ENCODE measurements around the gene MAMDC2. TPM values are rescaled to one million over a fixed set of nuclear protein-coding genes. Genes with fewer than 3 reads are reported as not detected.
A peak's percentile ranks its signal among the peaks of the same experiment; 100 is the strongest.
"Not testable (repeated sequence)": the region's sequence is repeated elsewhere in the genome, so short reads cannot be mapped to it uniquely, and the experiment has no call there.

MAMDC2 gene
- total RNA-seq, 4 donors from 2014 or later = 8.9 to 24.7 (median 17.4) TPM

GRCh38 chr9:70177121-70177520, 133.5 kb downstream of the MAMDC2 start:
- Histone ChIP-seq H3K36me3 (peaks cover 0 to 3% (median 0%) of the 10 kb centered on the region in 3 donors), H3K27me3 (no peaks in the 10 kb centered on the region), H3K27ac (peak overlapping the region in 1 of 4 donors; percentile 19), H3K4me3 (no peak overlapping the region), H3K9me3 (no peaks in the 10 kb centered on the region), H3K4me1 (no peaks in the 10 kb centered on the region)
- no peak for DNase-seq
- no peak for TF ChIP-seq POLR2A (IDR thresholded peaks at IDR 0.05)
- TF ChIP-seq CTCF (IDR thresholded peaks at IDR 0.05) = no peak

DNA sequence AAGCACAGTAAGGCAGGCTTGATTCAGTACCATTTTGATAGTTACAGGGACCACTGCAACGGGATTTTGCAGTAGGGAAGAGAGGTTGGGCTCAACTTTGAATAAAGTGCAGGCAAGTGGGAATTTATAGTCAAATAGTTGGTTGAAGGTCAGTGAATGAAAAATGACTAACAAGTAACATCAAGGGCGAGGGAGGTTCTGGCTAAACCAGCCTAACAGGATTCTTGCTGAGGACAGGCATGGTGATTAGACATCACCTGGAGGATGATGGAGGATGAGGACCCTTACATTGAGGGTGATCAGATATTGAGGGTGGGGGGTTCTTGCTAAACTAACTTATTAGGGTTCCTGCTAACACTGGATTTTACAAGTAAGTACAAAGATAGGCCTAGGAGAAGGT, 149.1 kb downstream of the MAMDC2 start:
- Histone ChIP-seq H3K4me3 (no peak overlapping the region), H3K9me3 (no peaks in the 10 kb centered on the region), H3K4me1 (no peaks in the 10 kb centered on the region), H3K36me3 (peaks cover 0 to 9% (median 0%) of the 10 kb centered on the region in 3 donors), H3K27me3 (no peaks in the 10 kb centered on the region), H3K27ac (no peak overlapping the region)
- TF ChIP-seq CTCF (IDR thresholded peaks at IDR 0.05) (no peak), POLR2A (IDR thresholded peaks at IDR 0.05) (no peak)
- DNase-seq = no peak

GRCh38 chr9:70195456-70195855, 151.8 kb downstream of the MAMDC2 start:
- Histone ChIP-seq H3K4me1 (no peaks in the 10 kb centered on the region), H3K36me3 (peaks cover 0 to 9% (median 0%) of the 10 kb centered on the region in 3 donors), H3K9me3 (no peaks in the 10 kb centered on the region), H3K4me3 (no peak overlapping the region), H3K27ac (no peak overlapping the region), H3K27me3 (no peaks in the 10 kb centered on the region)
- DNase-seq = no peak
- TF ChIP-seq CTCF (IDR thresholded peaks at IDR 0.05) (no peak), POLR2A (IDR thresholded peaks at IDR 0.05) (no peak)

DNA sequence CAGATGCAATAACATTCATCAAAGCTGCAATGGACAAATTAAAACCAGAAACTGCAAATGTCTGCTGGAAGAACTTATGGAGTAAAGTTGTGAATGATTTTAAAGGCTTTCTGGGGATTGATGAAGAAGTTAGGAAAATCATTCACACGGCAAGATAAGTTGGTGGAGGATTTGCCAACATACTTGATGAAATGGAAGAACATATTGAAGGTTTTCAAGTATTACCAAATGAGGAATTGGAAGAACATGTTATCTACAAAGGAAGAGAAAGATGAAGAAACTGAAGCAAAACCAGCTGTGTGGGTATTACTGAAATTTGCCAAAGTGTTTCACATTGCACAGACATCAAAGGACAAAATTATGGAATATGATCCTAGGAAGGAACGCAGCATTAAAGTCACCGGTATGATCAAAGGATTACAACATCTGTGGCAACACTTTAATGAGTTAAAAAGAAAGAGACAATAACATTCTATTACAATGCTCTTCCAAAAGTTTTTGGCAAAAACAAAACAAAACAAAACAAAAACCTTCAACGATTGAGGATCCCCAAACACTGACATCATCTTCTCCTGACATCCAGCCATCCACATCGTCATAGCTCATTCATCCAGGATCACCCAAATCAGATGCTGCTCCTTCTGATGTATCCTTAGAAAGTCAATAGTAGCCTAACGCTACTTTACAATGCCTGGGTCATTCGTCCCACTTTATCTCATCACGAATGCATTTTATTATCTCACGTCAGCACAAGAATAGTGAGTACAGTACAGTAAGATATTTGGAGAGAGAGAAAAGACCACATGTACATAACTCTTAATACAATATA, 153.8 kb downstream of the MAMDC2 start:
- Histone ChIP-seq H3K27ac (no peak overlapping the region), H3K4me3 (no peak overlapping the region), H3K4me1 (no peaks in the 10 kb centered on the region), H3K9me3 (no peaks in the 10 kb centered on the region), H3K36me3 (peaks cover 0 to 9% (median 0%) of the 10 kb centered on the region in 3 donors), H3K27me3 (no peaks in the 10 kb centered on the region)
- DNase-seq = no peak
- TF ChIP-seq POLR2A (IDR thresholded peaks at IDR 0.05) = no peak
- no peak for TF ChIP-seq CTCF (IDR thresholded peaks at IDR 0.05)

GRCh38 chr9:70204743-70205142, 161.1 kb downstream of the MAMDC2 start:
- not testable (repeated sequence) for H3K27me3 ChIP-seq, H3K4me3 ChIP-seq, DNase-seq, H3K4me1 ChIP-seq, H3K9me3 ChIP-seq, H3K36me3 ChIP-seq, H3K27ac ChIP-seq

GRCh38 chr9:70205366-70206020, 161.8 kb downstream of the MAMDC2 start:
- no peak for DNase-seq

More at GRCh38 chr9:70205366-70206020, 161.8 kb downstream of the MAMDC2 start:
- Histone ChIP-seq H3K4me3 (no peak overlapping the region), H3K27ac (no peak overlapping the region), H3K27me3 (no peaks in the 10 kb centered on the region), H3K36me3 (no peaks in the 10 kb centered on the region), H3K4me1 (no peaks in the 10 kb centered on the region), H3K9me3 (no peaks in the 10 kb centered on the region)
- no peak for TF ChIP-seq POLR2A (IDR thresholded peaks at IDR 0.05)
- TF ChIP-seq CTCF (IDR thresholded peaks at IDR 0.05) = no peak

Data from Peyer's patch (tissue), 4 donors.